NCI-H2107 treated with DMSO at 0.1 percent for 48 hours (cell line): ENCODE data around the gene HTATIP2.
"Not testable (repeated sequence)": the region's sequence is repeated elsewhere in the genome, so short reads cannot be mapped to it uniquely, and the experiment has no call there.

Source experiments
- DNase-seq: peaks from one replicate; lab custom pipeline; 2025; ENCODE audit not compliant: unreplicated experiment; lab: John Stamatoyannopoulos, UW

HTATIP2 gene

DNA sequence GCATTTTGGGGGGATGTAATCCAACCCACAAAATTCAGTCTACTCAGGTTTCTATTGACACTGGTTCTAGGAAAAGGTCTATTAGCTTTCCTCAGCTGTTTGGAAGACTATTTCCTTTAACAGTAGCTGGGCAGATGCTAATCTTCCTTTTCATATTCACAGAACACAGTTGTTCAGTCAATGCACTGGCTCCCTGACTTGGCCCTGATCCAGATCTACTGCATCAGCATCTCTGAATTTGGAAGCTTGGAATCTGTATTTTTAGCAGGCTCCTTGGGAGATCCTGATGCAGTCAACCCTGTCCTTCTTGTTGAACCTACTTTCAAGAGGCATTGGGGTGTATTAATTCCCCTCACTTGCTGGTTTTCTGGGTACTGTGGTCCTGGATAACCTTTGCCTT lies 6.3 kb downstream of the HTATIP2 start:
- no peak for DNase-seq

DNA sequence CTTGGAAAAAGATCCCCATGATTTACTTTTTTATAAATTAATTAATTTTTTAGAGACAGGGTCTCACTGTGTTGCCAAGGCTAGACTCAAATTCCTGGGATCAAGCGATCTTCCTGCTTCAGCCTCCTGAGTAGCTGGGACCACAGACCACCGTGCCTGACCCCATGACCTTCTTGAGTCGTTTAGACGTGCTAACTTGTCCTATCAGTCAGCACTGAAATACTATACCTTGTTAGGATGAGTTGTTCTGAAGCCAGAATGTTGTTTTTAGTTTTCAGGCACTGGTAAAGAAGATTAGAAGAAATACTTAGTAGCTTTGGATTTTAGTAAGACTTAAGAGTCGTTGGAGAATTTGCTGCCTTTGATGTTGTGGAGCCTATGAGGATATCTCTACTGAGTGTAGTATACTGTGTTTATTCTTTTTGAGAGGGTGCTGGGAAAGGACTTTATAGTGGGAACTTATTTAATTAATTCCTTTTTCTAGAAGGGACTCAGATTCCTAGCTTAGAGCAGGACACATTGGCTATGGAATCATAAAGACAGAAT lies 8.6 kb downstream of the HTATIP2 start:
- no peak for DNase-seq

DNA sequence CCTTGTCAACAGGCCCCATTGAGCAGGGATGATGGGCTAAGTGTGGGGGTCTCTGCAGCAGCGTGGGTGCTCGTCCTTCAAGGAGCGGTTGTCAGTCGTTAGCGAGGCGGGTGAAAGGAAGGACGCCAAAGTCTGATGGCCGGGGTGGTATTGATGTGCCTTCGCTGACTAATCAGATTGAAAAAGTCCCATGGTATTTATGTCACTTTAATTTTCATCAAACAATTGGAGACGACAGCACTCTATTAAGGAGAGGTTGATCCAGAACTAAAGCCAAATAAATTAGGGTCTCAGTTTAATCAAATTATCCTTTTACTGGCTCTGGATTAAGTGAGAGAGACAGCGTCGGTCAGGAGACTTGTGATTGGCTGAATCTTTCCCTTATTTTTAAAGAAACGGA lies 9.6 kb downstream of the HTATIP2 start:
- DNase-seq = no peak

DNA sequence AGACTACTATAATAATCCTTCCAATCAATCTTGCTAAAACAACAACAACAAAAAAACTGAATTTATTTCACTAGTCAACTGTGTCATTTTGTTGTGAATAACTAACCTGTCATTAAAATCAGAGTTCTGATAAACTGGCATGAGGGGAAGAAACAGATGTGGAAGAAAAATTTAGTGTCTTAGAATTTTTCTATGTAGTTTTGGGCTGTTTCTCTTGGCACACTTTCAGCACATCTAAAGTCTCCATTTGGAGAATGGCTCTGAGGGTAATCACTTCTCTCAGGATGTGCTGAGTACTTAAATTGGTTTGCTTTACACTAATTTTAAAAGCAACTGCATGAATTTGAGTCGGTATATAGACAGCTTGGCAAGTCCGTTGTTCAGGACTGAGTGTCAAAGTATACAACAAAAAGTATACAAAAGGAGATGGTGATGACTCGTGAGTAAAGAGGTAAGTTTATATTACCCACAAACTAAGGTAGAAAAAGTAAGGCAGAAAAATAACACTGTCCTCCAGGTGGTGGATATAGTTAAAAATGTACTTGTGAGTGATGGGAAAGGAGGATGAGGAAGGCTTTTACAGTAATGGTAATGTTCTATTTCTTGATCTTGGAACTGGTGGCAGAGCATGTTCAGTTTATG lies 10.2 kb downstream of the HTATIP2 start:
- no peak for DNase-seq

DNA sequence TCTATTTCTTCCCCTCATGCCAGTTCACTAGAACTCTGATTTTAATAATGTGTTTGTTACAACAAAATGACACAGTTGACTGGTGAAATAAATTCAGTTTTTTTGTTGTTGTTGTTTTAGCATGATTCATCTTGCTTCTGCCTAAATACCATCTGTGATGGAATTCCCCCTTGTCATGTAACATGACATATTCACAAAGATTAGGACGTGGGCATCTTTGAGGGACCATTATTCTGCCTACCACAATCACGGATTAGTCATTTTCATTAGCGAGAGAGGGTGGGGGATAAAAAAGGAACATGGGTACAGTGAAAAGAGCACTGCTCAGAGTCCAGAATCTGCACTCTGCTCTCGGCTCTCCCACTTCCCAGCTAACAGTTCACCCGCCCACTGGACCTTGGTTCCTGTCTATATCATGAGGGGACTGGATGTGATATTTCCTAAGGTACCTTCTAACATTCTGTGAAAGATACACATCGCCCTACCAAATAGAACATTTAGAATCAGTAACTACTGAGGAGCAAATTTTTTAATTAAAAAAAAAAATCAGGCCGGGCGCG lies 11.3 kb downstream of the HTATIP2 start:
- DNase-seq = no peak

DNA sequence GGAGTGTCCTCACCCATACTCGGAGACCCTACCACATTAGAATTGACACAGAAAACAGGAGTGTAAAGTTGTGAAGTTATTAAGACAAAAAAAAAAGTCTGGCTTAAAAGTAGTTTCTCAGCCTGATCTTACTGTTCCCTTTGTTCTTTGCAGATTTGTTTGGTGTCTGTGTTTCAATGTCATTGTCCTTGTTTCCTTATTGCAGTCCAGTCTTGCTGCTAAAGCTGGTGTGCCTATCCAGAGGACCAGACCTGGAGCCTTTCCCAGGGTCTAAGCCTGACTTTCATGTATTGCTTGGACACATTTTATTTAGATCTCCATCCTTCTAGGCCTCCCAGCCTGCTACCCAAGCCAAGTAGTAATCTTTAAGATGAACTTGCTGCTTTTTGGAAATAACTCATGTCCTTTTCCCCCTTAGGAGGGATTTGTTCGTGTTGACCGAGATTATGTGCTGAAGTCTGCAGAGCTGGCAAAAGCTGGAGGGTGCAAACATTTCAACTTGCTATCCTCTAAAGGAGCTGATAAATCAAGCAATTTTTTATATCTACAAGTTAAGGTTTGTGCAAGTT lies 12.7 kb downstream of the HTATIP2 start:
- no peak for DNase-seq

DNA sequence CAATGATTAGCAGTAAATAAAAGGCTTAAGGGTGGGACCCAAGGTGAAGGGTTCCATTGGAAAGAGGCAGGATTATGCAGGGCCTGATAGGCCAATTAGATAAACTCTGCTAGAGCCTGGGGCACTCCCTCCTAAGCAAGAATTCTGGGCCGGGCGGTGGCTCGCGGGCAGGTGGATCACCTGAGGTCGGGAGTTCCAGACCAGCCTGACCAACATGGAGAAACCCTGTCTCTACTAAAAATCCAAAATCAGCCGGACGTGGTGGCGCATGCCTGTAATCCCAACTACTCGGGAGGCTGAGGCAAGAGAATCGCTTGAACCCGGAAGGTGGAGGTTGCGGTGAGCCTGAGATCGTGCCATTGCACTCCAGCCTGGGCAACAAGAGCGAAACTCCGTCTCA lies 22.5 kb downstream of the HTATIP2 start:
- DNase-seq = not testable (repeated sequence)

GRCh38 chr11:20387261-20388095 lies 24.0 kb downstream of the HTATIP2 start, which contains the start of gene PRMT3:
TSS of gene PRMT3 (plus strand) at chr11:20387716. CDS start at chr11:20387747, 31 bp downstream.
- DNase-seq = peak; percentile 79

DNA sequence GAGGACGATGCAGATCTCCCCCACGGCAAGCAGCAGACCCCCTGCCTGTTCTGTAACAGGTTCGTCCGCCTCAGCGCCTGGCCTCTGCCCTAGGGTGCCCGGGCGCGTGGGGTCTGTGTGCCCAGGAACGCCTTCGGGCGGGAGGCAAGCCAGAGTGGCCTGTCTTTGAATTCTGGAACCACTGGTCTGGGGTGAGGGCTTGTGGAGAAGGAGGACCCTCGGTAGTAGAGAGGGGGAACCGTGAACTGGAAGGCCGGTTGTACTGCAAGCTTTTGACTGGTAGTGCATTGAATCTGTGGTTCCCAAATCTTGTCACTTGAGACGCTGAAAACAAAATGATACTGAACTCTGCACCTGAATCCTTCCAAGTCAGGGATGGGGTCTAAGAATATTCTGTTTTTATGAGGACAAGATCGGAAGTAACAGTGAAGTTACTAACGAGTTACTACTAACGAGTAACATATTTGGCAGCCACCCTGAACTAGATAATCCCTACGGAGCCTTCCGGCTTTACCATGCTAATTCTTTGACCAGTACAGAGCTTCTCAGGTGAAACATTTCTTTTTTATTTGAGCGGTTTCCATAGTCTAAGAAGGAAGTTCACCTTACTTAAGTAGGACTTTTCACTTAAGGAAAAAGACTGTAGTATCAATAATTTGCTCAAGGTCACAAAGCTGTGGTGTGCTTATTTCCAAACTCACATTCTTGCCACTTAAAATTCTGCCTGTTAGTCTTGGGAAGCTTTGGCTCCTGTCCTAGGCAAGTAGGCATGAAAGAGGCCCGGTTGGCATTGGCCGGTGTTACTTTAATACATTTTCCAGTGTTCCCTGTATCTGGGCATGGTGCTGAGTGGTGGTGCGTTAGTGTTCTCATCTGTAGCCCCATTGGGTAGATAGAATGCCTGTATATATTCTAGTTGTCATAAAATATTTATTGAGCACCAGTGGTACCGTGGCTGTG lies 24.9 kb downstream of the HTATIP2 start:
- peak; percentile 35 for DNase-seq

- peak; percentile 67 for DNase-seq
Observed at GRCh38 chr11:20397281-20397680, 33.8 kb downstream of the HTATIP2 start.

- DNase-seq = no peak
Observed at GRCh38 chr11:20399498-20399897, 36.0 kb downstream of the HTATIP2 start.

DNA sequence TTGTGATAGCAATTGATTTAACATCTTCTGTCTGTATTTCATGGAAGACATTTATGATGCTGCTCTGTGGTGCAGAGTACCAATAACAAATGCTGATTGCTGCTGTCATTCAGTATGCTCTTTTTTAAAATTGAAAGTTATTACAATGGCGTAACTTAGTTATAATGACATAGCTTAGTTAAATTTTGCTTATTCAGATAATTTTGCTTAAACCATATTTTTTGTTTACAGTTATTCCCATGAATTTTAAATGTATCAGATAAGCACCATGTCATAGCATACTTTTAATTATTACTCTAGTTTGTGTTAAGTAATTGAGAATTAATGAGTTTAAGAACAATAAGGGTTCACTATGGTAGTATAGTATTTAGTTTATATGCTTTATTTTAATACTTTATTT lies 39.5 kb downstream of the HTATIP2 start:
- DNase-seq = no peak

GRCh38 chr11:20406484-20406883 lies 43.0 kb downstream of the HTATIP2 start:
- DNase-seq = no peak

- DNase-seq = no peak
Observed at GRCh38 chr11:20407344-20407743, 43.8 kb downstream of the HTATIP2 start.

- no peak for DNase-seq
Observed at GRCh38 chr11:20415432-20415831, 51.9 kb downstream of the HTATIP2 start.

DNA sequence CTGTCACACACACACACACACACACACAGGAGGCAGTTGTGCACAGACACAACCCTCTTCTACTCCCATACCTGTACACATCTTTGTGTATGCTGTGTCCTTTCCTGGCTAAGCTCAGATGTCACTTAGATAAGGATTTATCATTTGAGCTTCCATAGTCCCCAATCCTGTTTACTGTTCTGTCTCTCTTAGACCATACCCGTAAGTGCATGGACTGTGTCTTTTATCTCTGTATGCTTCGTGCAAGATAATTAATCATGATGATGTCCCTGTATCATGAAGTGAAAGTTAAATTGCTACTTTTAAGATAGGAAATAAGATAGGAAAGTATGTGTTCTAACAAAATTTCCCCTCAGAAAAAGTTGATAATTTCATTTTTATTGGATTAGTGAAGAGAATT lies 54.3 kb downstream of the HTATIP2 start:
- DNase-seq = no peak

DNA sequence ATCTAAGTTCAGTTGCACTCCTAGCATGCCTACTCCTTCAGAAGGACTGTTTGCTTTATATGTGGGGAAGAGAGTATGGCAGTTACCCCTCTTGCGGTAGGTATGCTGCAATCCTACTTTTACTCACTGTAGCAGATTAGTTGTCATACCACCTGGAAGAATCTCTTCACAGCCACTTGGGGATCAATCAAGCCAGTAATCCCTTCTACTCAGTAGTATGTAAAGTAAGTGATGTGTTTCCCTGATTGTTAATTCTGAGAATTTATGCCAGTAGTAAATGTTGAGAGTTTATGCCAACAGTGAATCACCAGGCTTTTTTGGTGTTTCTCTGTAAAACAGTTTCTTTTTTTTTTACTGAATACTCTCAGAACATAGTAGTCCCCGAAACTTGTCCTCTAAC lies 58.4 kb downstream of the HTATIP2 start:
- DNase-seq = no peak

- no peak for DNase-seq
Observed at GRCh38 chr11:20429216-20429615, 65.7 kb downstream of the HTATIP2 start.
